HG03457 (cell line): ENCODE data around the gene SMOC1.
"Not testable (repeated sequence)": the region's sequence is repeated elsewhere in the genome, so short reads cannot be mapped to it uniquely, and the experiment has no call there.

Experiments used
- ATAC-seq: cut with Tn5 transposase; IDR thresholded peaks from one replicate; pipeline ENCODE4 v1.9.1; 2021; ENCODE audit warnings: moderate number of reproducible peaks; ENCODE audit not compliant: unreplicated experiment

SMOC1 gene

GRCh38 chr14:69896080-69896479 is 16.9 kb downstream of the SMOC1 start:
- ATAC-seq: no peak

GRCh38 chr14:69896972-69897371 is 17.8 kb downstream of the SMOC1 start:
- no peak for ATAC-seq

- ATAC-seq: no peak
Measured at GRCh38 chr14:69900603-69901002, 21.4 kb downstream of the SMOC1 start.

GRCh38 chr14:69901113-69901951 is 22.1 kb downstream of the SMOC1 start:
- no peak for ATAC-seq

GRCh38 chr14:69903046-69903445 is 23.8 kb downstream of the SMOC1 start:
- not testable (repeated sequence) for ATAC-seq

- no peak for ATAC-seq
Measured at GRCh38 chr14:69904246-69904645, 25.0 kb downstream of the SMOC1 start.

GRCh38 chr14:69906201-69906600 is 27.0 kb downstream of the SMOC1 start:
- ATAC-seq: no peak

- ATAC-seq: no peak
Measured at GRCh38 chr14:69909826-69910550, 30.8 kb downstream of the SMOC1 start.

GRCh38 chr14:69910871-69911270 is 31.7 kb downstream of the SMOC1 start:
- ATAC-seq: no peak

- no peak for ATAC-seq
Measured at GRCh38 chr14:69913686-69914085, 34.5 kb downstream of the SMOC1 start.

- no peak for ATAC-seq
Measured at GRCh38 chr14:69916396-69916795, 37.2 kb downstream of the SMOC1 start.

- ATAC-seq: no peak
Measured at GRCh38 chr14:69917287-69917686, 38.1 kb downstream of the SMOC1 start.

- ATAC-seq: no peak
Measured at GRCh38 chr14:69919815-69920214, 40.6 kb downstream of the SMOC1 start.

GRCh38 chr14:69921052-69921451 is 41.8 kb downstream of the SMOC1 start:
- no peak for ATAC-seq

- no peak for ATAC-seq
Measured at GRCh38 chr14:69922198-69922597, 43.0 kb downstream of the SMOC1 start.

GRCh38 chr14:69924201-69924600 is 45.0 kb downstream of the SMOC1 start:
- ATAC-seq: no peak

GRCh38 chr14:69928111-69928523 is 48.9 kb downstream of the SMOC1 start:
- no peak for ATAC-seq

- ATAC-seq: no peak
Measured at GRCh38 chr14:69930780-69931379, 51.7 kb downstream of the SMOC1 start.

GRCh38 chr14:69931960-69932359 is 52.7 kb downstream of the SMOC1 start:
- ATAC-seq: no peak

GRCh38 chr14:69932391-69932790 is 53.2 kb downstream of the SMOC1 start:
- no peak for ATAC-seq

- no peak for ATAC-seq
Measured at GRCh38 chr14:69933623-69934275, 54.5 kb downstream of the SMOC1 start.
